ENCODE data around the gene SLC46A3.
"Not testable (repeated sequence)": the region's sequence is repeated elsewhere in the genome, so short reads cannot be mapped to it uniquely, and the experiment has no call there.

The SLC46A3 gene

DNA sequence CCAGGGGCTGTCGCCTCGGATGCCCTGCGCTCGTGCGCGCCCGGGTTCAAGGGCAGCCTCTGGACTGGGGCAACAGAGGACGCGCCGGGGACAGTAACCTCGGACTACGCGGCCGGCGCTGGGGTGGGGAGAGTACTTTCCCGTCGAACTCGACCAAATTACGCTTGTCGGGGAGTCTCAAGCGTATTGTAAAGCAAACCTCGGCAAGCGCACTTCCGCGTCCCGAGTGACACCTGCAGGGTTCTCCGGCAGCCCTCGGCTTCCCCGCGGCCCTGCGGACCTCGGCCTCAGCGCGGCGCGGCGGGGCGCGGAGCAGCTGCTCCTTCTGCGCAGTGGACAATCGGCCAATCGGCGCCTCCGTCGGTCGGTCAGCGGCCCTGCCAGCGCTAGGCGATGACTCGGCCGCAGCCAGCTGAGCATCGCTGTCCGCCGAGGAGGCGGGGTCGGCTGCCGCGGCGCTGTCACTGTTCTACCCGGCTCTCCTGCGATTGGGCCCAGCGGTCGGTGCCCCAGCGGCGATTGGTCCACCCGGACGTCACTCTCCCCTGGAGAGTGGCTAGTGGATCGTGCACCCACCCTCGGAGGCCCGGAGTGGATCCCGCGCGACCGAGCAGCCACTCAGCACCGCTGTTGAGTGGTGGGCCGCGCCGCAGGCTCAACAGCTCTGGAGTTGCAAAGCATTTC is at the start of gene SLC46A3:
SLC46A3 (minus strand) TSS at position 428 of the 684 bp plus-strand sequence. CDS start 972 bp downstream, outside the sequence.
- peak; percentile 94 to 96 for DNase-seq (ENCODE audit: low read depth in 2 of 2)

DNA sequence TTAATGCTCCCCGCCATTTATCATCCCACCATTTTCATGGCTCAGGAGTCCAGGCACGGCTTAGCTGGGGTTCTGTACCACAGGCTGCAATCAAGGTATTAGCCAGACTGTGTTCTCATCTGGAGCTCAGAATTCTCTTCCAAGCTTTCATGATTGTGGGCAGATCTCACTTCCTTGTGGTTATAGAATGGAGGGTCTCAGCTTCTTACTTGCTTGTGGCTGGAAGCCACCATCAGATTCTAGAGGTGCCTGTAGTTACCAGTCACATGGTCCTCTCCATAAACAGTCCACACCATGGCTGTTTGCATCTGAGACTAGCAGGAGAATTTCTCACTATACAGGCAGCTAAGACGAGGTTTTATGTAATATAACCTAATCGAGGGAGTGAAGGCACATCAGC is 45.1 kb upstream of the SLC46A3 start:
- DNase-seq (ENCODE audit: low read depth in 2 of 2): no peak

DNA sequence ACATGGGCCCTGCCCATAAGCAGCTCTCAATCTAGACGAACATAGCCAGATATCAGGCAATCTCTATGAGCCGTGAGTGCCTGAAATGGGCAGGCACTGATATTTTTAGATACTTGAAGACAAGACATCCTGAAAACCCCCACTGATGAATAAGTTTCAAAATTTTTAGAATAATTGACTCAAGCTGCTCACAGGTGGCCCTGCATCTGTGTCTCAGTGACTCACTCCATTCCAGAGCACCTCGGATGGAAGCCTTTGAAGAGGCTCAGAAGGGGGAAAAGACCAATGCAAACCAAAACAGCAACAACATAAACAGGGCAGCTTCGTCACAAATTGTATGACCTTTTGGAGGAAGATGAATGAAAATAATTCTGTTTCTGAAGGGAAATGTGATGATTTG is 42.8 kb upstream of the SLC46A3 start:
- DNase-seq (ENCODE audit: low read depth in 2 of 2): no peak

DNA sequence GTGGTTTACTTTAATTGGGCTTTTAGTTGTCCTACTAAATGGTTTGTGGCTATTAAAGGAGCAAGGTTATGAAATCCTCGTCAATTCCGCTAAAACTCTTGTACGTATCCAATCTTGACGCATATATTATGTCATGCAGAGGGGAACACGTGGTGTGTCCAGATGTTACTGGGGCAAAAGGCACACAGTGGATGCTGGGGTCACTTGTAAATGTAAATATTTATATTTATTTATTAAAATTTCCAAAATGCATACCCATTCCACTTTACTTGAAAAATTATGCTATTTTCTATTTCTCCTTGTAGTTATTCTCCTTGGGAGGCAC is 36.7 kb upstream of the SLC46A3 start:
- no peak for DNase-seq (ENCODE audit: low read depth in 2 of 2)

GRCh38 chr13:28754698-28755545 is 36.2 kb upstream of the SLC46A3 start:
- no peak for DNase-seq (ENCODE audit: low read depth in 2 of 2)

- no peak for DNase-seq (ENCODE audit: low read depth in 2 of 2)
Observed at GRCh38 chr13:28753946-28754345, 35.2 kb upstream of the SLC46A3 start.

DNA sequence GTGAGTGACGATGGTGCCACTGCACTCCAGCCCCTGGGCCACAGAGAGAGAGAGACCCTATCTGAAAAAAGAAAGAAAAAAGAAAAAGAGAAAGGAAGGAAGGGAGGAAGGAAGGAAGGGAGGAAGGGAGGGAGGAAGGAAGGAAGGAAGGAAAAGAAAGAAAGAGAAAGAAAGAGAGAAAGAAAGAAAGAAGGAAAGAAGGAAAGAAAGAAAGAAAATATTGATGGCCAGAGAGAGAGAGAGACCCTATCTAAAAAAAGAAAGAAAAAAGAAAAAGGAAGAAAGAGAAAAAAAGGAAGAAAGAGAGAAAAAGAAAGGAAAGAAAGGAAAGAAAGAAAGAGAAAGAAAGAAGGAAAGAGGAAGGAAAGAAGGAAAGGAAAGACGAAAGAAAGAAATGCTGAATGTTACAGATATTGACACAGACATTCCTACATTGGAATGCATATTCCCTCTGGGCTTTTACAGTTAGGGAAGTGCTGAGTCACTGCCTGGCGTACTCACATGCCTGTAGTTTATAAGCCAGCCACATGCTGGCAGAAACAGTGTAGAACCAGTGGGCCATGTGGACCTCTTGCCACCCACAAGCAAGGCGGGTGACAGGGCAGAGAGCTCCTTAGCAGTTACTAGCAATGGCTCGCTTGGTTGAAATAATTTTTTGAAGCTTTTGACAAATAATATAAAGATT is 34.6 kb upstream of the SLC46A3 start:
- no peak for DNase-seq (ENCODE audit: low read depth in 2 of 2)

DNA sequence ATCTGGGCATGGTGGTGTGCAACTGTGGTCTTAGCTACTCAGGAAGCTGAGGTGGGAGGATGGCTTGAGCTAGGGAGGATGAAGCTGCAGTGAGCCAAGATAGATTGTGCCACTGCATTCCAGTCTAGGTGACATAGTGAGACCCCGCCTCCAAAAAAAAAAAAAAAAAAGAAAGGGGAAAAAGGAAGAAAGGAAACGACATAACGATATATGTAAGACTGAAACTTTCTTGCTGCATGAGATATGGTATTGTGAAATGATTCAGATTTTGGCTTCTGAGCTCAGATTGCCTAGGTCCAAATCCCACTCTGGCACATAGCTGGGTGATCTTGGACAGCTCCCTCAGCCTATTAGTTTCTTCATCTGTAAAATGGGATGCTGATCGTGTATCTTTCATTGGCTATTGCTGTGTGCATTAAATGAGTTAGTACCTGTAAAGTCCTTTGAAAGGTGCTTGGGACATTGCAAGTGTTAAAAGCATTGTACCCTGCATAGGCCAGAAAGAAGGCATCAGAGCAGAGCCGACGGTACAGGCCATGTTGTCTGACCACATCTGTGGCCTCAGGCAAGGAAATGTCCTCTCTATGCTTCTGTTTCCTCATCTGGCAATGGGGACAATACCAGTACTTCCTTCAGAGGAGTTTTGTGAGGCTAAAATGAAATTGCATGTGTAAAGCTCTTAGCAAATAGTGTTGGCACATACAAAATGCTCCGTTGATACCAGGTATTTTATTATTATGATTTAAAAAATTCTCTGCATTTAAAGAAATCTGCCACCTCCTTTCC is 32.6 kb upstream of the SLC46A3 start:
- DNase-seq (ENCODE audit: low read depth in 2 of 2): no peak

DNA sequence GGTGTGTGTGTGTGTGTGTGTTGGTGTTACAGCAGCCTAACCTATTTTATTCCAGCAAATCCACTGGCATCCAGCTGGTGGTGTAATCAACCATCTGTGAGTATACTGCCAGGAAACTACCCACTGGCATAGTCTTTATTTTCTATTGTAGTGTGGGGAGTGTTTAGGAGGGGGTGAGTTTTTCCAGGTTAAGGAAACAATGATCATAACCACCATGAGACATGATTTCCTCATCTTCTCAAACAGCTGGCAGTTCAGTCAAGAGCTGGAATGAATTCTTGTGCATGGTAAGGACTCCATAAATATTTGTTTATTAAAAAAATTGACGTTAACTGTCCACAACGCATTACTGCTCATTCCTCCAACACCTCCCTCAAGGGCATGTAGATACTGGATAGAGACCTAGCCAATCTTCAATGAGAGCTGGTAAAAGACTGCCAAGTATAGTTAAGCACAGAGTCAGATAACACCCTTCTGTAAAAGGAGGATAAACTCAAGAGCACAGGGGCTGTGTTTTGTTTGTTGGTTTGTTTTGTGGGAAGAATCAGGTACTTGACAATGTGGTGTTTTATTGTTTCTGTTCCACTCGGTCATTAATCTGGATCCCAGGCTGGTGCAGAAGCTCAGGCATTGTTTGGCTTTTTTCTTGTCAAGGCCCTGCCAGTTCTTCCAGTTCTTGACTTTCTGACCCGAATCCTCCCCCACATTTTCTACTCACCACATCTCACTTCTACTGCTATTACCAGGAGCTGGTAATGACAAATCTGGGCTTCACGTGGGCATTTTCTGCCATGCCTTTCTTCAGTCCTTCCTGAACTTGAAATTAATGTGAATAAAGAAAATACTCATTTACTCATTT is 31.6 kb upstream of the SLC46A3 start:
- DNase-seq (ENCODE audit: low read depth in 2 of 2): no peak

GRCh38 chr13:28747851-28748250 is 29.1 kb upstream of the SLC46A3 start:
- DNase-seq (ENCODE audit: low read depth in 2 of 2): no peak

GRCh38 chr13:28746287-28746612 is 27.5 kb upstream of the SLC46A3 start:
- DNase-seq (ENCODE audit: low read depth in 2 of 2): no peak

DNA sequence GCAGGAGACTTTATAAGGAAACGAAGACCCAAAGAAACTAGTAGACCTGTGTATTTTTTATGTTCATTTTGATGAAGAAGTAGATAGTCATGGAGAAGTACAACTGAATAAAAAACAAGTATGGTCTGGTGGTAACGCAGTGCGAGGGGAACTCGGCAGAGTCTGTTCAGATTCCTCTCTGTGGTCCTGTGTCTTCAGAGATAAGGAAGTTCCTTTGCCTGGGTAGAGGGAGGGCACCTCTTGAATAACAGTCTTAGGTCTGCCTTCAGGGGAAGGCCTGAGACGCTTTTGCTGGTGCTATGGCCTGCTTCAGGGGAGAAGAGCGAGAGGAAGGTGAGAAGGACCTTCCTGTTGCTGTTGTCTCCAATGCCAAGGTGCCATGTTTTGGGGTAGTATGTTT is 25.9 kb upstream of the SLC46A3 start:
- no peak for DNase-seq (ENCODE audit: low read depth in 2 of 2)

DNA sequence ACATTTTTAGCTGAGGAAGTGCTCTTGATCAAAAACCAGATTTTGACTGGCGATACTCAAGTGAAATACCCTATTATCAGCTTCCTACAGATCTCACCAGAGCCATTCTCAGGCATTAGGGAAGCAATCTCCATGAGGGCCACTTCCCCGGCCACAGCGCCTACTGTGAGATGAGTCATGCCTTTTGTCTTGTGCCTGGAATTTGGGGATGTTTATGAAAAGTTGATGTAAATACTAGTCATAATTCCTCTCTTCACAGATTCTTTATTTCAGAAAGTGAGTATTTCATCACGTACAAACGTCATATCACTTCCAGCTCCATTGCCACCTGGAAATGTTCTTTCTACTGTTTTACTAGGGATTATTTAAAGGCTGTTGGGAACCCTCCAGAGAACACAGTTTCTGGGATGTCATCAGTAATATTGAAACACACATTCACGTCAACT is 25.3 kb upstream of the SLC46A3 start:
- DNase-seq (ENCODE audit: low read depth in 2 of 2): no peak

DNA sequence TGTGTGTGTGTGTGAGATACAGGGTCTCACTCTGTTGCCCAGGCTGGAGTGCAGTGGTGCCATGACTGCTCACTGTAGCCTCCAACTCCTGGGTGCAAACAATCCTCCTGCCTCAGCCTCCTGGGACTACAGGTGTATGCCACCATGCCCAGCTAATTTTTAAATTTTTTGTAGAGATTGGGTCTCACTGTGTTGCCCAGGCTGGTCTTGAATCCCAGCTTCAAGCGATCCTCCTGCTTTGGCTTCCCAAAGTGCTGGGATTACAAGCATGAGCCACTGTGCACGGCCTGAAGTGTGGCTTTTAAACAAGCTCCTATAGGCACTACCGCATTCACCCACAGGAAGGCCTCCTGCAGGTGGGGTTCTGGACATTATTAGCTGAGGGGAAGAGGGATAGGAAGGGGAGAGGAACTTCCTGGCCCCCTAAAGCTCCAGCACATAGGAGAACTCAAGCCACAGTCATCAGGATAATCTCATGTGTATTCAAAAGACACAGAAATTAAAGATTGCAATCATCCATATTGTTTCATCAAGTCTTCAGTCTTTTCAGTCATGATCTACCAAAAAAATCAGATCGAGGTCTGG is 24.8 kb upstream of the SLC46A3 start:
- no peak for DNase-seq (ENCODE audit: low read depth in 2 of 2)

GRCh38 chr13:28743020-28743419 is 24.2 kb upstream of the SLC46A3 start:
- no peak for DNase-seq (ENCODE audit: low read depth in 2 of 2)

GRCh38 chr13:28742445-28742844 is 23.7 kb upstream of the SLC46A3 start:
- not testable (repeated sequence) for DNase-seq (ENCODE audit: low read depth in 2 of 2)

DNA sequence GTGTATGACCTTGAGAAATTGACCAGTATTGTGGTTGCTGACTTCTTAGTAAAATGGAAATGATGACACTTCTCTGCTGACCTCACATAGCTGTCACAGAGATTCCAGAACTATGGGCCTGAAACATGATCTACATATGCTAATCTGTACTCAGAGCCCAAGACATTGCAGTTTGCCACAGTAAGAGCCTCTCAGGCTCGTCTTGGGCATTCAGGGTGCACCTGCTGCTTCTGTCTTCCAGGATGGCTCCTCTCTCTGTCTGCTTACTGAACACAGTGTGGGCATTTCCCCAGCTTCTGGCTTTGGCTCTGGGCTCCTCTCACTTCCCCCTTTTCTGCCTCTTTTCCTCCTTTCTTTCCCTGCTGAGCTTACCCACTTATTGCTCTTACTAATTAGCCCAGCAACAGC is 22.3 kb upstream of the SLC46A3 start:
- DNase-seq (ENCODE audit: low read depth in 2 of 2): no peak

DNA sequence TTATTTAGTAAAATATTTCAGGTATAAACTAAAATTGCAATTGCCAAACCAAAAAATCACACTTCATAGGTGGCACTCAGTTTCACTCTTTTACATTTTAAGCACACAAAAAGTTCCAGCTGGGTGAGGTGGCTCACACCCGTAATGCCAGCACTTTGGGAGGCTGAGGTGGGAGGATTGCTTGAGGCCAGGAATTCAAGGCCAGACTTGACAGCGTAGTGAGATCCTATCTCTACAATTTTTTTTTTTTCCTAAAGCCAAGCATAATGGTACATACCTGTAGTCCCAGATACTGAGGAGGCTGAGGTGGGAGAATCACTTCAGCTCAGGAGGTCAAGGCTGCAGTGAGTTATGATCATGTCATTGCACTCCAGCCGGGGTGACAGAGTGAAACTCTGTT is 20.6 kb upstream of the SLC46A3 start:
- no peak for DNase-seq (ENCODE audit: low read depth in 2 of 2)

- no peak for DNase-seq (ENCODE audit: low read depth in 2 of 2)
Observed at GRCh38 chr13:28735481-28736029, 16.8 kb upstream of the SLC46A3 start.

DNA sequence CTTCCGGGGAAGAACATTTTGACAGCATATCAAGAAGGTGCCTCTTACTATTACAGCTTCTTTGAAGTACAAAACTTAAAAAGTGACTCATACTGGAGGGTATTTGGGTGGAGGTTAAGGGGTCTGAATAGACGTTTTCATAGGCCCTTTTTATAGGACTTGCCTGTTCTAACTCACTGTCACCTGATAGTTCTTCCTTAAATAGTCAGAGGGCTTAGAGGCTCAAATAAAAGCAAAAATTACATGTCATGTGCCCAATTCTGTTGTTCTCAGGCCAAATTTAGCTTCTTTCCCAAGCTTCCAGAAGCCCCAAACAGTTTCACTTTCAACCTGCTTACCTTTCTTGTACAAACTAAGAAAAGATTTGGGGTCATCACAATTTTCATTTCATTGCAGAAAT is 16.1 kb upstream of the SLC46A3 start:
- no peak for DNase-seq (ENCODE audit: low read depth in 2 of 2)

Measured in stimulated activated CD8-positive, alpha-beta memory T cell treated with anti-CD3 and anti-CD28 coated beads, Interleukin-15, amount 100 ng/mL, for 48 hours (primary cell).